GM12878 (cell line): ENCODE data around the gene NPR2. TPM values are rescaled to one million over a fixed set of nuclear protein-coding genes. Genes with fewer than 3 reads are reported as not detected.

ENCODE experiments used
- ATAC-seq: fragments of 200-7000 bp; cut with Tn5 transposase; 3 replicates; pipeline ENCODE4 v1.9.1; 2020; ENCODE audit warnings: mild to moderate bottlenecking, moderate library complexity
- BruUV-seq: library from RNA; stranded (reverse); fragments of 400-500 nt; replicated peaks from 2 replicates; lab custom pipeline; 2021; lab: Mats Ljungman, UMichigan
- CTCF ChIA-PET: fragments of 300-600 bp; sonication (Branson Sonifier 250); formaldehyde crosslinking; extraction: SDS; loops from one replicate; lab custom pipeline; 2021; ENCODE audit warnings: inconsistent platforms; lab: Yijun Ruan, JAX
- POLR2A ChIA-PET: fragments of 350-600 bp; formaldehyde crosslinking; extraction: SDS; loops from one replicate; lab custom pipeline; 2021; ENCODE audit warnings: inconsistent platforms; lab: Charles Lee
- RAD21 ChIA-PET: fragments of 300-600 bp; sonication (Branson Sonifier 250); formaldehyde crosslinking; loops from one replicate; lab custom pipeline; 2023; ENCODE audit warnings: antibody characterized with exemption; ENCODE audit not compliant: unreplicated experiment; lab: Charles Lee
- SMC1A ChIA-PET: fragments of 300-600 bp; sonication (Branson Sonifier 250); formaldehyde crosslinking; loops from one replicate; lab custom pipeline; 2023; ENCODE audit not compliant: unreplicated experiment, uncharacterized antibody; lab: Charles Lee
- DNase-seq: peaks from one replicate; pipeline ENCODE4 v3.0.0-alpha.2; 2011; ENCODE audit warnings: low read depth, low spot score
- FAIRE-seq: peaks from 3 replicates; lab custom pipeline; 2011; peaks lifted over from hg19 to GRCh38; lab: Jason Lieb, UNC
- H2AFZ ChIP-seq: 2 replicates; pipeline ENCODE4 v1.6.0; 2011; ENCODE audit warnings: low read depth, low read length, control low read depth; ENCODE audit not compliant: control insufficient read depth
- H3K27ac ChIP-seq: 2 replicates; pipeline ENCODE4 v1.5.1; 2011; ENCODE audit warnings: control low read depth; ENCODE audit not compliant: control insufficient read depth, insufficient read depth
- H3K27me3 ChIP-seq, 2 experiments: replicated peaks in 1 of 2; 2 replicates each; pipeline versions ENCODE4 v1.6.0 to v1.6.1; 2011; ENCODE audit warnings: low read length in 1 of 2; ENCODE audit not compliant: control insufficient read depth in 2 of 2, insufficient read depth in 2 of 2
- H3K36me3 ChIP-seq, 2 experiments: 2 replicates each; pipeline ENCODE4 v1.5.1; 2011; ENCODE audit warnings: low read length in 1 of 2; ENCODE audit not compliant: control insufficient read depth in 2 of 2, insufficient read depth in 2 of 2
- H3K4me1 ChIP-seq: 2 replicates; pipeline ENCODE4 v1.6.1; 2011; ENCODE audit warnings: mild to moderate bottlenecking, low read length, moderate library complexity, mixed read lengths; ENCODE audit not compliant: control insufficient read depth, insufficient read depth
- H3K4me2 ChIP-seq: 2 replicates; pipeline ENCODE4 v1.6.0; 2011; ENCODE audit warnings: control low read depth; ENCODE audit not compliant: control insufficient read depth, insufficient read depth
- H3K4me3 ChIP-seq: fragments of 200-600 bp; sonication (generic); 2 replicates; pipeline ENCODE4 v1.5.1; 2016
- H3K79me2 ChIP-seq: 2 replicates; pipeline ENCODE4 v1.6.0; 2011; ENCODE audit warnings: low read length; ENCODE audit not compliant: control insufficient read depth, insufficient read depth
- H3K9ac ChIP-seq: 2 replicates; pipeline ENCODE4 v1.8.0; 2011; ENCODE audit warnings: low read length, control low read depth, mixed read lengths; ENCODE audit not compliant: control insufficient read depth, insufficient read depth
- H3K9me3 ChIP-seq: replicated peaks from 3 replicates; pipeline ENCODE4 v1.5.1; 2011; ENCODE audit warnings: mild to moderate bottlenecking, low read length; ENCODE audit not compliant: control insufficient read depth, insufficient read depth
- H4K20me1 ChIP-seq: 2 replicates; pipeline ENCODE4 v1.6.0; 2011; ENCODE audit not compliant: control insufficient read depth, insufficient read depth
- ASH2L ChIP-seq: fragments of 300-600, 200-600 bp; sonication (generic); IDR thresholded peaks from 2 replicates; pipeline ENCODE4 v1.6.1; 2017; ENCODE audit warnings: low read depth, mild to moderate bottlenecking, borderline replicate concordance
- BCL11A ChIP-seq: IDR thresholded peaks from 2 replicates; pipeline ENCODE4 v1.6.1; 2011; ENCODE audit warnings: low read depth, low read length
- CBFB ChIP-seq: IDR thresholded peaks from 2 replicates; pipeline ENCODE4 v1.6.1; 2016; ENCODE audit warnings: antibody characterized with exemption, low read depth
- CEBPB ChIP-seq, 2 experiments: fragments of 150-350 bp in 1 of 2; IDR thresholded peaks; 2 replicates each; pipeline ENCODE4 v1.6.1; 2012 to 2014; ENCODE audit warnings: low read depth in 2 of 2, low read length in 2 of 2, borderline replicate concordance in 1 of 2, inconsistent platforms in 1 of 2
- CHD4 ChIP-seq: fragments of 200-600 bp; sonication (generic); IDR thresholded peaks from 2 replicates; pipeline ENCODE4 v1.6.1; 2016; ENCODE audit warnings: mild to moderate bottlenecking
- E2F4 ChIP-seq: IDR thresholded peaks from 2 replicates; pipeline ENCODE4 v1.6.1; 2012; ENCODE audit warnings: low read depth, low read length, improper control_type of control experiment
- HDAC2 ChIP-seq: fragments of 200-600 bp; sonication (generic); IDR thresholded peaks from 2 replicates; pipeline ENCODE4 v1.6.1; 2017
- HDAC6 ChIP-seq: fragments of 200-600 bp; sonication (generic); IDR thresholded peaks from one replicate; pipeline ENCODE4 v1.8.0; 2017; ENCODE audit warnings: antibody characterized with exemption; ENCODE audit not compliant: unreplicated experiment
- SIN3A ChIP-seq: IDR thresholded peaks from 2 replicates; pipeline ENCODE4 v1.6.1; 2012; ENCODE audit warnings: low read depth, low read length, improper control_type of control experiment
- SRF ChIP-seq, 2 experiments: IDR thresholded peaks; 2 replicates each; pipeline ENCODE4 v1.6.1; 2011; ENCODE audit warnings: low read depth in 2 of 2, low read length in 2 of 2, mild to moderate bottlenecking in 1 of 2, moderate library complexity in 1 of 2
- STAT3 ChIP-seq: IDR thresholded peaks from 2 replicates; pipeline ENCODE4 v1.6.1; 2011; ENCODE audit warnings: low read depth, low read length, improper control_type of control experiment
- TBL1XR1 ChIP-seq: IDR thresholded peaks from 2 replicates; pipeline ENCODE4 v1.6.1; 2012; ENCODE audit warnings: low read depth, low read length, improper control_type of control experiment
- TCF3 ChIP-seq: IDR thresholded peaks from 2 replicates; pipeline ENCODE4 v1.6.1; 2012; ENCODE audit warnings: low read depth, mild to moderate bottlenecking, low read length, borderline replicate concordance; ENCODE audit not compliant: insufficient read depth
- YBX1 ChIP-seq: fragments of 450-650 bp; IDR thresholded peaks from 2 replicates; pipeline ENCODE4 v1.6.1; 2016; ENCODE audit warnings: antibody characterized with exemption
- ZNF217 ChIP-seq: fragments of 450-650 bp; IDR thresholded peaks from 2 replicates; pipeline ENCODE4 v1.6.1; 2017; ENCODE audit warnings: antibody characterized with exemption, mild to moderate bottlenecking
- WGBS: methylation state at CpG from one replicate; pipeline ENCODE4 v1.1.6; 2016; ENCODE audit warnings: low lambda C conversion rate; ENCODE audit not compliant: insufficient replicate concordance, insufficient coverage; ENCODE audit errors: missing lambda C conversion rate; 5-methylcytosine and 5-hydroxymethylcytosine counted together
- in situ Hi-C: fragments of 300-500 bp; cut with MboI; formaldehyde crosslinking; loops from 9 replicates; pipeline ENCODE4 v1.14.3; 2018; ENCODE audit warnings: mixed read lengths
- intact Hi-C: fragments of 100-400 bp; cut with micrococcal nuclease; formaldehyde crosslinking; loops from one replicate; pipeline ENCODE4 v1.14.2; 2022; ENCODE audit not compliant: unreplicated experiment
- polyA plus RNA-seq, 11 experiments: library from polyadenylated mRNA; depleted of rRNA in 4 of 11; unstranded in 6 of 11; stranded (reverse) in 5 of 11; fragments of >200 nt; fragmentation: Nextera tagmentation in 4 of 11; fragmentation: Illumina TruSeq in 1 of 11; extraction: Ambion mirVana in 4 of 11; extraction: Trizol in 1 of 11; gene quantifications; 1 replicate in 1 of 11; 2 replicates in 10 of 11; pipeline versions ENCODE4 v1.2.1 to v1.2.3, GENCODE V29; 2011 to 2016; ENCODE audit warnings: inconsistent platforms in 2 of 11, missing spikeins in 2 of 11, low read depth in 1 of 11
- total RNA-seq, 4 experiments: library from RNA; depleted of rRNA in 3 of 4; stranded (reverse); fragments of >200 nt in 3 of 4; fragmentation: Illumina TruSeq in 1 of 4; extraction: Trizol in 1 of 4; gene quantifications; 2 replicates each; pipeline versions ENCODE4 v1.2.1 to v1.2.3, GENCODE V29; 2013 to 2021
- TF ChIP-seq, protein P1 (sequence below): IDR thresholded peaks from 2 replicates; pipeline ENCODE4 v1.6.1; 2011; ENCODE audit warnings: low read depth, mild to moderate bottlenecking, low read length, moderate library complexity, borderline replicate concordance; ENCODE audit errors: extremely low read depth
- TF ChIP-seq, protein P2 (sequence below): fragments of 450-650 bp; IDR thresholded peaks from 2 replicates; pipeline ENCODE4 v1.6.1; 2016; ENCODE audit warnings: mild to moderate bottlenecking, moderate library complexity, borderline replicate concordance

The NPR2 gene
- total and polyA plus RNA-seq, 10 of the 15 experiments (the other 5 are each of a cell fraction or from before 2014, with no cell fraction given), result 2.0 to 20.9 (median 6.8) TPM

GRCh38 chr9:35792024-35792813 is 828 bp downstream of the NPR2 start (continued):
- TF ChIP-seq SIN3A (no peak), CEBPB (IDR thresholded peaks at IDR 0.05; ENCODE audit: borderline replicate concordance in 1 of 2, low read depth in 2 of 2, low read length in 2 of 2) (no peak), CBFB (no peak), HDAC6 (no peak), E2F4 (no peak), BCL11A (no peak)
- TF ChIP-seq, all 136 proteins: peak for 0

- no peaks in the 10 kb centered on the region; a peak in 2 of 4 replicates for H3K36me3 ChIP-seq
- 91% methylated on average over 14 of the region's 14 CpGs for WGBS
- no peak overlapping the region for H2AFZ ChIP-seq
- H3K27ac ChIP-seq, result no peak overlapping the region
- intact Hi-C loops (no loop called here), in situ Hi-C loops (no loop called here)
- FAIRE-seq (no peak), DNase-seq (no peak), ATAC-seq (no peak)
- no peaks in the 10 kb centered on the region; the same call in 1 of the 2 replicates for H4K20me1 ChIP-seq
- peaks cover 11% of the 10 kb centered on the region for H3K4me1 ChIP-seq
- POLR2A ChIA-PET, result no interaction called here
- SMC1A ChIA-PET, result no interaction called here
- no peaks in the 10 kb centered on the region for H3K9me3 ChIP-seq
- H3K79me2 ChIP-seq, result no peaks in the 10 kb centered on the region
- H3K9ac ChIP-seq, result no peak overlapping the region
- RAD21 ChIA-PET, result no interaction called here
- CTCF ChIA-PET, result interaction anchor here (1.4 to 2.3 kb wide), 2 partner anchors 31 to 89 kb away, joined by 5 to 6 read pairs; no protein-coding TSS in a partner anchor
- no peak overlapping the region for H3K4me2 ChIP-seq
- no peak overlapping the region for H3K4me3 ChIP-seq
- H3K27me3 ChIP-seq, result no peaks in the 10 kb centered on the region
- no TSS peak for BruUV-seq
- no peak for TF ChIP-seq TBL1XR1
- TF ChIP-seq, protein P1, sequence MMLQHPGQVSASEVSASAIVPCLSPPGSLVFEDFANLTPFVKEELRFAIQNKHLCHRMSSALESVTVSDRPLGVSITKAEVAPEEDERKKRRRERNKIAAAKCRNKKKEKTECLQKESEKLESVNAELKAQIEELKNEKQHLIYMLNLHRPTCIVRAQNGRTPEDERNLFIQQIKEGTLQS, result no peak
- TF ChIP-seq ASH2L, result no peak
- TF ChIP-seq, protein P2, sequence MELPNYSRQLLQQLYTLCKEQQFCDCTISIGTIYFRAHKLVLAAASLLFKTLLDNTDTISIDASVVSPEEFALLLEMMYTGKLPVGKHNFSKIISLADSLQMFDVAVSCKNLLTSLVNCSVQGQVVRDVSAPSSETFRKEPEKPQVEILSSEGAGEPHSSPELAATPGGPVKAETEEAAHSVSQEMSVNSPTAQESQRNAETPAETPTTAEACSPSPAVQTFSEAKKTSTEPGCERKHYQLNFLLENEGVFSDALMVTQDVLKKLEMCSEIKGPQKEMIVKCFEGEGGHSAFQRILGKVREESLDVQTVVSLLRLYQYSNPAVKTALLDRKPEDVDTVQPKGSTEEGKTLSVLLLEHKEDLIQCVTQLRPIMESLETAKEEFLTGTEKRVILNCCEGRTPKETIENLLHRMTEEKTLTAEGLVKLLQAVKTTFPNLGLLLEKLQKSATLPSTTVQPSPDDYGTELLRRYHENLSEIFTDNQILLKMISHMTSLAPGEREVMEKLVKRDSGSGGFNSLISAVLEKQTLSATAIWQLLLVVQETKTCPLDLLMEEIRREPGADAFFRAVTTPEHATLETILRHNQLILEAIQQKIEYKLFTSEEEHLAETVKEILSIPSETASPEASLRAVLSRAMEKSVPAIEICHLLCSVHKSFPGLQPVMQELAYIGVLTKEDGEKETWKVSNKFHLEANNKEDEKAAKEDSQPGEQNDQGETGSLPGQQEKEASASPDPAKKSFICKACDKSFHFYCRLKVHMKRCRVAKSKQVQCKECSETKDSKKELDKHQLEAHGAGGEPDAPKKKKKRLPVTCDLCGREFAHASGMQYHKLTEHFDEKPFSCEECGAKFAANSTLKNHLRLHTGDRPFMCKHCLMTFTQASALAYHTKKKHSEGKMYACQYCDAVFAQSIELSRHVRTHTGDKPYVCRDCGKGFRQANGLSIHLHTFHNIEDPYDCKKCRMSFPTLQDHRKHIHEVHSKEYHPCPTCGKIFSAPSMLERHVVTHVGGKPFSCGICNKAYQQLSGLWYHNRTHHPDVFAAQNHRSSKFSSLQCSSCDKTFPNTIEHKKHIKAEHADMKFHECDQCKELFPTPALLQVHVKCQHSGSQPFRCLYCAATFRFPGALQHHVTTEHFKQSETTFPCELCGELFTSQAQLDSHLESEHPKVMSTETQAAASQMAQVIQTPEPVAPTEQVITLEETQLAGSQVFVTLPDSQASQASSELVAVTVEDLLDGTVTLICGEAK, result no peak
- TF ChIP-seq TCF3, result no peak
- TF ChIP-seq YBX1, result no peak
- TF ChIP-seq HDAC2, result no peak
- no peak for TF ChIP-seq STAT3
- TF ChIP-seq SRF (IDR thresholded peaks at IDR 0.05; ENCODE audit: low read depth in 2 of 2, low read length in 2 of 2), result no peak
- no peak for TF ChIP-seq ZNF217
- TF ChIP-seq CHD4, result no peak
These were observed 1.4 kb downstream of the NPR2 start for GRCh38 chr9:35792826-35793225.
